HEK293 (cell line): ENCODE results near the gene GDE1.
A peak's percentile ranks its signal among the peaks of the same experiment; 100 is the strongest.

Source experiments
- CTCF ChIA-PET: fragments of 350-600 bp; formaldehyde crosslinking; extraction: SDS; loops from one replicate; lab custom pipeline; 2021; ENCODE audit warnings: antibody characterized with exemption; lab: Yijun Ruan, JAX
- POLR2A ChIA-PET: fragments of 300-600 bp; formaldehyde crosslinking; extraction: SDS; loops from one replicate; lab custom pipeline; 2020; ENCODE audit warnings: antibody characterized with exemption, inconsistent platforms; lab: Yijun Ruan, JAX
- H3K27ac ChIP-seq: fragments of 200-500 bp; sonication (Bioruptor generic); 2 replicates; pipeline ENCODE4 v1.5.1; 2014; ENCODE audit warnings: low read depth, low read length, control low read depth, inconsistent platforms; ENCODE audit errors: extremely low read depth
- H3K36me3 ChIP-seq, 2 experiments: fragments of 200-500 bp in 1 of 2; sonication (Bioruptor generic) in 1 of 2; 1 replicate in 1 of 2; 2 replicates in 1 of 2; pipeline ENCODE4 v1.5.1; 2014 to 2017; ENCODE audit warnings: inconsistent platforms in 2 of 2, low read length in 2 of 2; ENCODE audit not compliant: control insufficient read depth in 2 of 2, insufficient read depth in 1 of 2
- H3K4me1 ChIP-seq: fragments of 200-500 bp; sonication (Bioruptor generic); 2 replicates; pipeline ENCODE4 v1.5.1; 2014; ENCODE audit warnings: mild to moderate bottlenecking, low read length, inconsistent platforms; ENCODE audit not compliant: control insufficient read depth, insufficient read depth
- H3K4me3 ChIP-seq: 2 replicates; pipeline ENCODE4 v1.5.1; 2011; ENCODE audit warnings: low read depth, mild to moderate bottlenecking, control low read depth, low read length, moderate library complexity
- H3K9me3 ChIP-seq: fragments of 200-500 bp; sonication (Bioruptor generic); 2 replicates; pipeline ENCODE4 v1.5.1; 2014; ENCODE audit warnings: low read depth, low read length, inconsistent platforms; ENCODE audit not compliant: control insufficient read depth, insufficient read depth
- GLI4 ChIP-seq: fragments of 450-650 bp; formaldehyde crosslinking; IDR thresholded peaks from 2 replicates; pipeline ENCODE4 v1.5.1; 2016; ENCODE audit warnings: missing biosample characterization, missing genetic modification characterization
- HOXA7 ChIP-seq: sonication (generic); formaldehyde crosslinking; IDR thresholded peaks from 2 replicates; pipeline ENCODE4 v1.8.1; 2022; ENCODE audit warnings: missing genetic modification reagents, borderline replicate concordance
- PRDM1 ChIP-seq: fragments of 450-650 bp; formaldehyde crosslinking; IDR thresholded peaks from 2 replicates; pipeline ENCODE4; 2016; ENCODE audit warnings: missing biosample characterization, missing genetic modification characterization
- PRDM4 ChIP-seq: fragments of 450-650 bp; formaldehyde crosslinking; IDR thresholded peaks from 2 replicates; pipeline ENCODE4 v1.5.1; 2017; ENCODE audit warnings: missing biosample characterization, missing genetic modification characterization
- REPIN1 ChIP-seq: fragments of 450-650 bp; formaldehyde crosslinking; IDR thresholded peaks from 2 replicates; pipeline ENCODE4 v1.5.1; 2017; ENCODE audit warnings: missing biosample characterization, missing genetic modification characterization, low read depth
- SCRT2 ChIP-seq: fragments of 450-650 bp; formaldehyde crosslinking; IDR thresholded peaks from 2 replicates; pipeline ENCODE4 v1.5.1; 2016; ENCODE audit warnings: missing biosample characterization, missing genetic modification characterization
- SP2 ChIP-seq: fragments of 450-650 bp; formaldehyde crosslinking; IDR thresholded peaks from 2 replicates; pipeline ENCODE4 v1.5.1; 2016; ENCODE audit warnings: missing biosample characterization, missing genetic modification characterization
- ZNF10 ChIP-seq: fragments of 450-650 bp; formaldehyde crosslinking; IDR thresholded peaks from 2 replicates; pipeline ENCODE4 v1.5.1; 2017; ENCODE audit warnings: missing biosample characterization, missing genetic modification characterization
- ZNF112 ChIP-seq: fragments of 450-650 bp; formaldehyde crosslinking; IDR thresholded peaks from 2 replicates; pipeline ENCODE4 v1.5.0; 2017; ENCODE audit warnings: missing biosample characterization, missing genetic modification characterization
- ZNF133 ChIP-seq: fragments of 450-650 bp; formaldehyde crosslinking; IDR thresholded peaks from 2 replicates; pipeline ENCODE4 v1.5.1; 2016; ENCODE audit warnings: missing biosample characterization, missing genetic modification characterization
- ZNF138 ChIP-seq: fragments of 450-650 bp; formaldehyde crosslinking; IDR thresholded peaks from 2 replicates; pipeline ENCODE4 v1.5.1; 2016; ENCODE audit warnings: missing biosample characterization, missing genetic modification characterization, borderline replicate concordance
- ZNF140 ChIP-seq: fragments of 450-650 bp; formaldehyde crosslinking; IDR thresholded peaks from 2 replicates; pipeline ENCODE4 v1.5.1; 2016; ENCODE audit warnings: missing biosample characterization, missing genetic modification characterization
- ZNF2 ChIP-seq: fragments of 450-650 bp; formaldehyde crosslinking; IDR thresholded peaks from 2 replicates; pipeline ENCODE4 v1.5.1; 2016; ENCODE audit warnings: missing biosample characterization, missing genetic modification characterization
- ZNF214 ChIP-seq: fragments of 450-650 bp; formaldehyde crosslinking; IDR thresholded peaks from 2 replicates; pipeline ENCODE4 v1.5.1; 2017; ENCODE audit warnings: missing biosample characterization, mild to moderate bottlenecking, missing genetic modification characterization, borderline replicate concordance
- ZNF248 ChIP-seq: fragments of 450-650 bp; formaldehyde crosslinking; IDR thresholded peaks from 2 replicates; pipeline ENCODE4 v1.5.1; 2017; ENCODE audit warnings: missing biosample characterization, missing genetic modification characterization
- ZNF266 ChIP-seq: fragments of 450-650 bp; formaldehyde crosslinking; IDR thresholded peaks from 2 replicates; pipeline ENCODE4 v1.5.1; 2016; ENCODE audit warnings: missing biosample characterization, missing genetic modification characterization, low read depth
- ZNF324 ChIP-seq: fragments of 450-650 bp; formaldehyde crosslinking; IDR thresholded peaks from 2 replicates; pipeline ENCODE4 v1.5.1; 2016; ENCODE audit warnings: missing biosample characterization, missing genetic modification characterization
- ZNF335 ChIP-seq: fragments of 450-650 bp; formaldehyde crosslinking; conservative IDR thresholded peaks from 2 replicates; pipeline ENCODE4 v1.5.1; 2016; ENCODE audit warnings: missing biosample characterization, missing genetic modification characterization
- ZNF350 ChIP-seq: fragments of 450-650 bp; formaldehyde crosslinking; IDR thresholded peaks from 2 replicates; pipeline ENCODE4 v1.5.0; 2017; ENCODE audit warnings: missing biosample characterization, mild to moderate bottlenecking, missing genetic modification characterization
- ZNF48 ChIP-seq: fragments of 450-650 bp; formaldehyde crosslinking; IDR thresholded peaks from 2 replicates; pipeline ENCODE4 v1.5.1; 2016; ENCODE audit warnings: missing biosample characterization, missing genetic modification characterization
- ZNF623 ChIP-seq: fragments of 450-650 bp; formaldehyde crosslinking; IDR thresholded peaks from 2 replicates; pipeline ENCODE4 v1.5.1; 2016; ENCODE audit warnings: missing biosample characterization, missing genetic modification characterization
- ZNF654 ChIP-seq: fragments of 450-650 bp; formaldehyde crosslinking; IDR thresholded peaks from 2 replicates; pipeline ENCODE4 v1.5.1; 2016; ENCODE audit warnings: low read depth, missing biosample characterization, missing genetic modification characterization
- ZNF660 ChIP-seq: fragments of 450-650 bp; IDR thresholded peaks from 2 replicates; pipeline ENCODE4 v1.5.1; 2018; ENCODE audit warnings: missing biosample characterization, mild to moderate bottlenecking, missing genetic modification characterization
- ZNF777 ChIP-seq: fragments of 450-650 bp; formaldehyde crosslinking; IDR thresholded peaks from 2 replicates; pipeline ENCODE4 v1.5.1; 2017; ENCODE audit warnings: missing biosample characterization, missing genetic modification characterization, borderline replicate concordance
- ZNF785 ChIP-seq: fragments of 450-650 bp; formaldehyde crosslinking; IDR thresholded peaks from 2 replicates; pipeline ENCODE4 v1.5.1; 2016; ENCODE audit warnings: missing biosample characterization, missing genetic modification characterization
- ZSCAN5A ChIP-seq: fragments of 450-650 bp; formaldehyde crosslinking; IDR thresholded peaks from 2 replicates; pipeline ENCODE4 v1.5.1; 2016; ENCODE audit warnings: missing biosample characterization, missing genetic modification characterization

Gene GDE1

GRCh38 chr16:19502395-19503131 is 19.3 kb downstream of the GDE1 start (continued):
- peak; percentile 56; the same call in 1 of the 2 replicates for TF ChIP-seq PRDM4
- TF ChIP-seq ZSCAN5A: no peak
- TF ChIP-seq ZNF654: peak; percentile 66
- peak; percentile 86 for TF ChIP-seq SCRT2
- TF ChIP-seq ZNF2: peak; percentile 28; the same call in 1 of the 2 replicates

- Histone ChIP-seq H3K9me3 (no peaks in the 10 kb centered on the region), H3K4me3 (no peak overlapping the region), H3K36me3 (peaks cover 14 to 58% of the 10 kb centered on the region in 2 experiments), H3K27ac (no peak overlapping the region)
- POLR2A ChIA-PET: no interaction called here
- CTCF ChIA-PET: no interaction called here
- TF ChIP-seq ZNF623 (no peak), ZNF138 (tag by site-specific recombination) (no peak), ZNF324 (no peak), ZNF248 (tag by site-specific recombination) (no peak), ZNF350 (tag by site-specific recombination) (no peak), ZNF660 (no peak), ZNF266 (tag by site-specific recombination) (no peak), SP2 (no peak), GLI4 (tag by site-specific recombination) (no peak), ZNF48 (tag by site-specific recombination) (no peak), ZNF777 (tag by site-specific recombination) (no peak), ZNF112 (tag by site-specific recombination) (no peak), ZNF133 (no peak), ZNF10 (tag by site-specific recombination) (no peak), ZNF2 (no peak), REPIN1 (tag by site-specific recombination) (no peak)
- TF ChIP-seq, all 188 proteins: peak for 0
- no peaks in the 10 kb centered on the region for H3K4me1 ChIP-seq
These were observed 22.4 kb downstream of the GDE1 start for GRCh38 chr16:19499481-19499880.

GRCh38 chr16:19499006-19499405 is 22.9 kb downstream of the GDE1 start:
- Histone ChIP-seq H3K9me3 (no peaks in the 10 kb centered on the region), H3K27ac (no peak overlapping the region), H3K36me3 (peaks cover 14 to 53% of the 10 kb centered on the region in 2 experiments; a peak in 2 of 3 replicates), H3K4me1 (no peaks in the 10 kb centered on the region), H3K4me3 (no peak overlapping the region)
- POLR2A ChIA-PET: no interaction called here
- TF ChIP-seq ZNF785 (tag by site-specific recombination) (no peak), PRDM1 (no peak), ZNF335 (no peak), HOXA7 (CRISPR knock-in tag) (no peak), ZNF138 (tag by site-specific recombination) (no peak), ZNF140 (no peak), ZNF214 (tag by site-specific recombination) (no peak)
- CTCF ChIA-PET: no interaction called here
